KMS-11 (cell line): ENCODE measurements around the gene ANKFY1.

Experiments used
- H2AFZ ChIP-seq: fragments of 200-600 bp; sonication (generic); 2 replicates; pipeline ENCODE4 v1.6.1; 2016; ENCODE audit warnings: antibody characterized with exemption, mixed run types, low read depth
- H3K27ac ChIP-seq: fragments of 200-600 bp; sonication (generic); 2 replicates; pipeline ENCODE4 v1.6.1; 2016; ENCODE audit warnings: mild to moderate bottlenecking, mixed run types
- H3K27me3 ChIP-seq: fragments of 200-600 bp; sonication (generic); 2 replicates; pipeline ENCODE4 v1.6.1; 2017; ENCODE audit warnings: mild to moderate bottlenecking, low read depth, mixed run types, moderate library complexity; ENCODE audit not compliant: insufficient read depth
- H3K36me3 ChIP-seq: fragments of 200-600 bp; sonication (generic); 2 replicates; pipeline ENCODE4 v1.6.1; 2017; ENCODE audit warnings: mild to moderate bottlenecking, mixed run types; ENCODE audit not compliant: insufficient read depth
- H3K4me1 ChIP-seq: fragments of 200-600 bp; sonication (generic); 2 replicates; pipeline ENCODE4 v1.6.1; 2016; ENCODE audit warnings: mild to moderate bottlenecking, low read depth, mixed run types; ENCODE audit not compliant: poor library complexity, severe bottlenecking
- H3K4me2 ChIP-seq: fragments of 200-600 bp; sonication (generic); 2 replicates; pipeline ENCODE4 v1.7.0; 2016; ENCODE audit warnings: mild to moderate bottlenecking, mixed run types
- H3K4me3 ChIP-seq: fragments of 200-600 bp; sonication (generic); IDR thresholded peaks from 2 replicates; pipeline ENCODE4 v1.6.1; 2017; ENCODE audit warnings: low read depth, low read length, mixed read lengths; ENCODE audit not compliant: insufficient read depth
- H3K79me2 ChIP-seq: fragments of 200-600 bp; sonication (generic); 2 replicates; pipeline ENCODE4 v1.6.1; 2016; ENCODE audit warnings: low read depth, mixed run types; ENCODE audit not compliant: insufficient read depth
- H3K9ac ChIP-seq: fragments of 200-600 bp; sonication (generic); 2 replicates; pipeline ENCODE4 v1.6.1; 2016; ENCODE audit warnings: mild to moderate bottlenecking, mixed run types
- H4K20me1 ChIP-seq: fragments of 200-600 bp; sonication (generic); 2 replicates; pipeline ENCODE4 v1.6.1; 2016; ENCODE audit warnings: mild to moderate bottlenecking, mixed run types; ENCODE audit not compliant: insufficient read depth
- CTCF ChIP-seq: fragments of 200-600 bp; sonication (generic); conservative IDR thresholded peaks from 2 replicates; pipeline ENCODE4 v1.6.1; 2017; ENCODE audit warnings: low read depth, mild to moderate bottlenecking, antibody characterized with exemption, low read length, moderate library complexity, mixed read lengths

ANKFY1 gene

DNA sequence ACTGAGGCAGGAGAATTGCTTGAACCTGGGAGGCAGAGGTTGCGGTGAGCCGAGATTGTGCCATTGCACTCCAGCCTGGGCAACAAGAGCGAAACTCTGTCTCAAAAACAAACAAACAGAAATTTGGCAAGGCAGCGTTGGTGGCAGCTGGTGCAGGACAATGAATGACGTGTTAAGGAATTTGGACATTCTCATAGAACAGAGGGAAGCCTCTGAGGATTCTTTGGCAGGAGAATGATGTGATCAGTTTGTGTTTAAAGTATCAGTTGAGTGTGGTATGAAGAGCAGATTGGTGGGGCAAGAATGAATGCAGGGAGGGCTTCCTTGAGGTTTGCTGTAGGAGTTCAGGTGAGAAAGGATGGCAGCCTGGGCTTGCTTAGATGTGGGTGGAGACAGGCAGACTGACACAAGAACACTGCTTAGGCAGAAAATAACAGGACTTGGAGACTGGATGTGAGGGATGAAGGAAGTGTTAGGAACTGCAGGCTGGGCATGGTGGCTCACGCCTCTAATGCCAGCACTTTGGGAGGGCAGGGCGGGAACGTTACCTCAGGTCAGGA lies 115.9 kb downstream of the ANKFY1 start:
- no peak for TF ChIP-seq CTCF
- no peaks in the 10 kb centered on the region for H3K4me1 ChIP-seq
- no peaks in the 10 kb centered on the region for H3K36me3 ChIP-seq
- no peak overlapping the region for H3K4me2 ChIP-seq
- H3K9ac ChIP-seq: no peak overlapping the region
- H3K27ac ChIP-seq: no peak overlapping the region
- H3K27me3 ChIP-seq: no peaks in the 10 kb centered on the region
- no peaks in the 10 kb centered on the region for H3K79me2 ChIP-seq
- no peak overlapping the region for H3K4me3 ChIP-seq
- no peak overlapping the region for H2AFZ ChIP-seq
- H4K20me1 ChIP-seq: no peaks in the 10 kb centered on the region

GRCh38 chr17:4146641-4147040 lies 117.1 kb downstream of the ANKFY1 start:
- Histone ChIP-seq H2AFZ (no peak overlapping the region), H3K79me2 (peaks cover 10% of the 10 kb centered on the region), H3K9ac (no peak overlapping the region), H3K36me3 (no peaks in the 10 kb centered on the region), H3K27ac (no peak overlapping the region), H4K20me1 (no peaks in the 10 kb centered on the region), H3K4me2 (no peak overlapping the region), H3K27me3 (no peaks in the 10 kb centered on the region), H3K4me1 (peaks cover 2% of the 10 kb centered on the region), H3K4me3 (no peak overlapping the region)
- no peak for TF ChIP-seq CTCF

DNA sequence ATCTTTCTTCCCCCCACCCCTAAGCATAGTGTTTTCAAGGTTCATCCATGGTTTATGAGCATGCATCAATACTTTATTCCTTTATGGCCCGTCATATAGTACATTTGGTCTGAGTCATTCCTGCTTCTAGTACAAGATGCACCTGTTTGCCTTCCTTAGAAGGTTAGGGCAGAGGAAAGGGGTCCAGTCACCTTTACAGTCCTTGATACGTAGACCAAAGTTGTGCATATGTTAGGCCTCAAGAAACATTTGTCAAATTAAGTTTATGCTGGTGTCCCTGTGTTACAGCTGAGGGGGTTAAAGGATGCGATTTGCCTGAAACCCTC lies 119.4 kb downstream of the ANKFY1 start:
- Histone ChIP-seq H3K36me3 (no peaks in the 10 kb centered on the region), H3K27me3 (no peaks in the 10 kb centered on the region), H3K4me3 (no peak overlapping the region), H3K4me2 (peak overlapping the region; percentile 80; the same call in 1 of the 2 replicates), H3K9ac (peak overlapping the region; percentile 98), H3K79me2 (peaks cover 33% of the 10 kb centered on the region), H2AFZ (peak overlapping the region; percentile 60), H4K20me1 (no peaks in the 10 kb centered on the region), H3K27ac (peak overlapping the region; percentile 100), H3K4me1 (peaks cover 23% of the 10 kb centered on the region)
- TF ChIP-seq CTCF: no peak

DNA sequence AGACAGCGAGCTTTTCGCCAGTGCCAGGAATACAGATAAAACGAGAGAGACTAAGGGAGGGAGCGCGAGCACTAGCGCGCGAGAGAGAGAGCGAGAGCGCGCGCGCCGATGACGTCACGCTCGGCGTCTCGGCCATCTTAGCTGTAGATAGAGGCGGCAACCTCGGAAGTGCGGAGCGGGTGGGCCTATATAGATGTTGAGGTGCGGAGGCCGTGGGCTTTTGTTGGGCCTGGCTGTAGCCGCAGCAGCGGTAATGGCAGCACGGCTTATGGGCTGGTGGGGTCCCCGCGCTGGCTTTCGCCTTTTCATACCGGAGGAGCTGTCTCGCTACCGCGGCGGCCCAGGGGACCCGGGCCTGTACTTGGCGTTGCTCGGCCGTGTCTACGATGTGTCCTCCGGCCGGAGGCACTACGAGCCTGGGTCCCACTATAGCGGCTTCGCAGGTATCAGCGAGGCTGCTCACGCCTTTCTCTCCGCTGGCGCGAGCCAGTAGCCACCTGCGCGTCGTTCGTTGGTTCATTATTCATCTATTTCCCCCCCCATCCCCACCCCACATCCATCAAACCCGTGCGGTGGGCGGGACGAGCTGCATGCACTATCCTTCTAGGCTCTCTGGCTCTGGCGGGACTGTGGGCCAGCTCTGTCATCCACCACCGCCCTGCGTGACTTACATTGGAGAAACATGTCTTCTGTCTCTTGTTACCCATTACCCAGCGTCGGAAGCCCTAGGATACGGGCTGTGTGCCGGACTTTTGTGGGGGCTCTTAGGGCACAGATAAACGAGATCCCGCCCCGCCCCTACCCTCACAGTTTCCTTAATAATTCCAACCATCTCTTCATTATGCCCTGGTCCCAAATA lies 120.0 kb downstream of the ANKFY1 start:
- TF ChIP-seq CTCF: no peak
- H2AFZ ChIP-seq: peak overlapping the region; percentile 60
- H3K79me2 ChIP-seq: peaks cover 38% of the 10 kb centered on the region

More for the DNA sequence above, 120.0 kb downstream of the ANKFY1 start:
- peak overlapping the region; percentile 80; the same call in 1 of the 2 replicates for H3K4me2 ChIP-seq
- H3K36me3 ChIP-seq: no peaks in the 10 kb centered on the region
- no peaks in the 10 kb centered on the region for H3K27me3 ChIP-seq
- peak overlapping the region; percentile 98 for H3K9ac ChIP-seq
- H3K4me1 ChIP-seq: peaks cover 29% of the 10 kb centered on the region
- no peak overlapping the region for H3K4me3 ChIP-seq
- H4K20me1 ChIP-seq: no peaks in the 10 kb centered on the region
- H3K27ac ChIP-seq: peak overlapping the region; percentile 100
